ENCODE measurements around the gene LEFTY2. TPM values are rescaled to one million over a fixed set of nuclear protein-coding genes. Genes with fewer than 3 reads are reported as not detected.

Gene LEFTY2
- under 1 TPM; 0.48 to 0.52 TPM for total RNA-seq
- under 1 TPM; 0.11 to 0.22 TPM for polyA plus RNA-seq
- long read RNA-seq, donor 1, partial matches to known transcripts, result 0 of 1 reads
- long read RNA-seq, donor 1, other reads (novel, unspliced or antisense), result 0 of 1 reads
- long read RNA-seq, donor 2, result 0 reads
- long read RNA-seq, donor 3, result 0 reads
- long read RNA-seq, donor 4, partial matches to known transcripts, result 0 of 1 reads
- long read RNA-seq, donor 4, other reads (novel, unspliced or antisense), result 0 of 1 reads
- long read RNA-seq, donor 5, result 0 reads

GRCh38 chr1:225941187-225941941, at the start of gene LEFTY2:
Gene LEFTY2, minus strand, starts transcription at chr1:225941220. Its CDS starts 80 bp downstream, at chr1:225941140.
- H3K4me1 ChIP-seq (ENCODE audit: control insufficient read depth in 5 of 5, insufficient read depth in 5 of 5, low read length in 5 of 5), result peaks cover 5 to 19% (median 10%) of the 10 kb centered on the region in 5 donors
- H3K27ac ChIP-seq (ENCODE audit: low read depth in 1 of 2, low read length in 1 of 2), result peak within 1 kb of the TSS in 1 of 2 donors; percentile 32
- 66 to 82% methylated on average over 6 of the region's 6 CpGs for WGBS, 2 donors
- no peaks in the 10 kb centered on the region for H3K27me3 ChIP-seq (ENCODE audit: control insufficient read depth in 3 of 3, insufficient read depth in 3 of 3, low read length in 2 of 3)
- no peaks in the 10 kb centered on the region for H3K9me3 ChIP-seq (ENCODE audit: control insufficient read depth in 4 of 4, insufficient read depth in 3 of 4, low read length in 3 of 4)
- DNase-seq (peak in 2 of 3 donors; percentile 60 to 76), ATAC-seq (ENCODE audit: insufficient read depth, low FRiP score) (no peak)
- H3K9ac ChIP-seq (ENCODE audit: insufficient read depth in 1 of 2, low read length in 2 of 2), result no peak within 1 kb of the TSS
- H3K36me3 ChIP-seq (ENCODE audit: control insufficient read depth in 4 of 4, insufficient read depth in 4 of 4, low read length in 4 of 4), result no peaks in the 10 kb centered on the region
- TF ChIP-seq CTCF (IDR thresholded peaks at IDR 0.05; ENCODE audit: control extremely low read depth, extremely low read depth), result no peak
- H3K4me3 ChIP-seq, result no peak within 1 kb of the TSS

- no peaks in the 10 kb centered on the region for H3K4me1 ChIP-seq (ENCODE audit: control insufficient read depth in 5 of 5, insufficient read depth in 5 of 5, low read length in 5 of 5)
- H3K27me3 ChIP-seq (ENCODE audit: control insufficient read depth in 3 of 3, insufficient read depth in 3 of 3, low read length in 2 of 3), result no peaks in the 10 kb centered on the region
- no peaks in the 10 kb centered on the region for H3K9me3 ChIP-seq (ENCODE audit: control insufficient read depth in 4 of 4, insufficient read depth in 3 of 4, low read length in 3 of 4)
- WGBS, 2 donors, result 83 to 85% methylated on average over 7 of the region's 7 CpGs
- TF ChIP-seq CTCF (IDR thresholded peaks at IDR 0.05; ENCODE audit: control extremely low read depth, extremely low read depth), result peak; percentile 31
- ATAC-seq (ENCODE audit: insufficient read depth, low FRiP score) (no peak), DNase-seq (peak in 2 of 3 donors; percentile 70 to 76)
- no peak overlapping the region for H3K9ac ChIP-seq (ENCODE audit: insufficient read depth in 1 of 2, low read length in 2 of 2)
- H3K27ac ChIP-seq (ENCODE audit: low read depth in 1 of 2, low read length in 1 of 2), result peak overlapping the region in 1 of 2 donors; percentile 31
- no peak overlapping the region for H3K4me3 ChIP-seq
- peaks cover 25 to 48% (median 36%) of the 10 kb centered on the region in 4 donors for H3K36me3 ChIP-seq (ENCODE audit: control insufficient read depth in 4 of 4, insufficient read depth in 4 of 4, low read length in 4 of 4)
These were observed 46.7 kb upstream of the LEFTY2 start for GRCh38 chr1:225987491-225988316.

- WGBS, 2 donors, result 99 to 100% methylated on average over 3 of the region's 3 CpGs
- Histone ChIP-seq H3K9me3 (ENCODE audit: control insufficient read depth in 4 of 4, insufficient read depth in 3 of 4, low read length in 3 of 4) (no peaks in the 10 kb centered on the region), H3K36me3 (ENCODE audit: control insufficient read depth in 4 of 4, insufficient read depth in 4 of 4, low read length in 4 of 4) (peaks cover 21 to 44% (median 32%) of the 10 kb centered on the region in 4 donors), H3K4me3 (no peak overlapping the region), H3K4me1 (ENCODE audit: control insufficient read depth in 5 of 5, insufficient read depth in 5 of 5, low read length in 5 of 5) (no peaks in the 10 kb centered on the region), H3K27ac (ENCODE audit: low read depth in 1 of 2, low read length in 1 of 2) (no peak overlapping the region), H3K9ac (ENCODE audit: insufficient read depth in 1 of 2, low read length in 2 of 2) (no peak overlapping the region), H3K27me3 (ENCODE audit: control insufficient read depth in 3 of 3, insufficient read depth in 3 of 3, low read length in 2 of 3) (no peaks in the 10 kb centered on the region)
- no peak for ATAC-seq (ENCODE audit: insufficient read depth, low FRiP score)
- no peak for DNase-seq
- TF ChIP-seq CTCF (IDR thresholded peaks at IDR 0.05; ENCODE audit: control extremely low read depth, extremely low read depth), result no peak
These were observed 40.7 kb upstream of the LEFTY2 start for GRCh38 chr1:225981714-225982113.

Measured in lung (tissue), 16 donors.